Caco-2 (cell line): ENCODE data around the gene EXOSC9. TPM values are rescaled to one million over a fixed set of nuclear protein-coding genes. Genes with fewer than 3 reads are reported as not detected.

Experiments
- BruUV-seq: library from RNA; stranded (reverse); fragments of 400-500 nt; replicated peaks from 2 replicates; lab custom pipeline; 2021; lab: Mats Ljungman, UMichigan
- CTCF ChIA-PET: fragments of 300-600 bp; sonication (Branson Sonifier 250); formaldehyde crosslinking; loops from one replicate; lab custom pipeline; 2022; ENCODE audit warnings: antibody characterized with exemption; lab: Charles Lee
- POLR2A ChIA-PET: fragments of 300-600 bp; sonication (Branson Sonifier 250); formaldehyde crosslinking; loops from one replicate; lab custom pipeline; 2022; ENCODE audit warnings: antibody characterized with exemption; lab: Charles Lee
- DNase-seq, 2 experiments: peaks; one replicate each; pipeline versions ENCODE4 v3.0.0 to v3.0.0-alpha.2; 2020 to 2022
- H3K27me3 ChIP-seq: replicated peaks from 2 replicates; pipeline ENCODE4 v1.6.0; 2011; ENCODE audit warnings: low read length; ENCODE audit not compliant: control insufficient read depth, insufficient read depth
- H3K36me3 ChIP-seq: 2 replicates; pipeline ENCODE4 v1.5.1; 2011; ENCODE audit warnings: low read length; ENCODE audit not compliant: control insufficient read depth, insufficient read depth
- H3K4me1 ChIP-seq: fragments of 250-450 bp; sonication (Bioruptor Pico); 2 replicates; pipeline ENCODE4 v1.5.1; 2020; ENCODE audit warnings: mild to moderate bottlenecking
- H3K4me3 ChIP-seq: 2 replicates; pipeline ENCODE4 v1.5.1; 2011; ENCODE audit warnings: low read depth, mild to moderate bottlenecking, control low read depth, low read length
- H3K9me3 ChIP-seq: fragments of 250-450 bp; sonication (Bioruptor Pico); 2 replicates; pipeline ENCODE4 v1.5.1; 2020; ENCODE audit warnings: mild to moderate bottlenecking, moderate library complexity
- H3K27ac Mint-ChIP-seq: one replicate; pipeline ENCODE4 v1.8.0; 2022; ENCODE audit warnings: mixed read lengths; ENCODE audit not compliant: unreplicated experiment
- H3K27me3 Mint-ChIP-seq: one replicate; pipeline ENCODE4 v1.8.0; 2022; ENCODE audit warnings: mixed read lengths; ENCODE audit not compliant: insufficient read depth, unreplicated experiment
- H3K36me3 Mint-ChIP-seq: one replicate; pipeline ENCODE4 v1.8.0; 2022; ENCODE audit warnings: mild to moderate bottlenecking, mixed read lengths; ENCODE audit not compliant: insufficient read depth, unreplicated experiment
- H3K4me1 Mint-ChIP-seq: one replicate; pipeline ENCODE4 v1.8.0; 2022; ENCODE audit warnings: low read depth, mixed read lengths; ENCODE audit not compliant: unreplicated experiment
- H3K4me3 Mint-ChIP-seq: one replicate; pipeline ENCODE4 v1.8.0; 2022; ENCODE audit warnings: mild to moderate bottlenecking, moderate library complexity, mixed read lengths; ENCODE audit not compliant: unreplicated experiment
- H3K9me3 Mint-ChIP-seq: one replicate; pipeline ENCODE4 v1.8.0; 2022; ENCODE audit warnings: mixed read lengths; ENCODE audit not compliant: unreplicated experiment
- intact Hi-C: fragments of 100-400 bp; cut with micrococcal nuclease; formaldehyde crosslinking; loops from one replicate; pipeline ENCODE4 v1.10.0; 2022; ENCODE audit not compliant: unreplicated experiment
- total RNA-seq: library from RNA; stranded (reverse); gene quantifications from 2 replicates; pipeline ENCODE4 v1.2.3, GENCODE V29; 2022
- TF ChIP-seq, protein P1 (sequence below), 2 experiments: fragments of 200-600 bp in 1 of 2; IDR thresholded peaks; 1 replicate in 1 of 2; 2 replicates in 1 of 2; pipeline versions ENCODE4 v1.5.1 to v1.8.0; 2011 to 2022; ENCODE audit warnings: antibody characterized with exemption in 1 of 2, control low read depth in 1 of 2, inconsistent platforms in 1 of 2, low read depth in 1 of 2, low read length in 1 of 2, mild to moderate bottlenecking in 1 of 2, moderate library complexity in 1 of 2; ENCODE audit not compliant: insufficient read depth in 1 of 2, severe bottlenecking in 1 of 2, unreplicated experiment in 1 of 2

Gene EXOSC9
- total RNA-seq, 1 experiment from 2014 or later = 32.6 TPM

DNA sequence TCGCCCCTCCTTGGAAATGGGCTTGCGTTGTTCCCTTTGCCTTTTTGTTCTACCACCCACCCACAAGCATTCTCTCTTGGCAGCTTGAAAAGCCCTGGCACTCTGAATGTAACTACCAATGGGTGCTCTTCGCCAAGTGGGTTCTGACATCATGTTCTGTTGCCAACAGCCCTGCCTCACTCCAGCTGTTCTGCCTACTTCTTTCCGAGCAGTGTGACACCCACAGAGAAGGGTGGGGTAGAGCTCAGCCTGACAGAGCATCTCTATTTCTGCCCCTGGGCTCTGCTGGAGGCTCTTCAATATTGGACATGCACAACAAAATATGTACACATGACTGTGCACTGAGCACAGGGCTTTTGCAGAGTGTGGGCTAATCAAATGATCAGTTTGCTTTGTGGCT, 15.6 kb upstream of the EXOSC9 start:
- H3K27me3 Mint-ChIP-seq = peaks cover 15% of the 10 kb centered on the region

DNA sequence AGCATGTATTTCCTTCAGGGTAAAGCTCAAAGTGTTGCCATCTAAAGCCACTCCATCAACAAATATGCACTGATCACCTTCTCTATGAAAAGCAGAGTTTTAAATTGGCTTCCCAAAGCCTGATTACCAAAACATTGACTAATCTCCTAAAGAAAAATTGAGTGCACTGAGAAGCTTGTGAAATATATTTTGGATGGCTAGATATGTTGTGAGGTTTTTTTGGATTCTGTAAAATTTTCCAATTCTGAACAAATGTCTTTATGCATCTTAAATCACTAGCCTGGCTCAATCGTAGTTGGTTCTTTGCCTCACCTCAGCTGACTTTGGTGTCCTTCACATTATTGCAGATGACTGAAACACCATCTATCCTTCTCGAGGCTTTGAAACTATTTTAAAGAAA, 14.9 kb upstream of the EXOSC9 start:
- Histone ChIP-seq H3K9me3 (no peaks in the 10 kb centered on the region), H3K27me3 (no peaks in the 10 kb centered on the region), H3K36me3 (no peaks in the 10 kb centered on the region), H3K4me3 (no peak overlapping the region), H3K4me1 (peaks cover 5% of the 10 kb centered on the region; the same call in 1 of the 2 replicates)
- intact Hi-C loops = no loop called here
- Mint-ChIP-seq H3K4me3 (no peak overlapping the region), H3K36me3 (no peaks in the 10 kb centered on the region), H3K27ac (no peak overlapping the region), H3K27me3 (peaks cover 13% of the 10 kb centered on the region), H3K4me1 (no peaks in the 10 kb centered on the region), H3K9me3 (no peaks in the 10 kb centered on the region)
- TF ChIP-seq, protein P1, sequence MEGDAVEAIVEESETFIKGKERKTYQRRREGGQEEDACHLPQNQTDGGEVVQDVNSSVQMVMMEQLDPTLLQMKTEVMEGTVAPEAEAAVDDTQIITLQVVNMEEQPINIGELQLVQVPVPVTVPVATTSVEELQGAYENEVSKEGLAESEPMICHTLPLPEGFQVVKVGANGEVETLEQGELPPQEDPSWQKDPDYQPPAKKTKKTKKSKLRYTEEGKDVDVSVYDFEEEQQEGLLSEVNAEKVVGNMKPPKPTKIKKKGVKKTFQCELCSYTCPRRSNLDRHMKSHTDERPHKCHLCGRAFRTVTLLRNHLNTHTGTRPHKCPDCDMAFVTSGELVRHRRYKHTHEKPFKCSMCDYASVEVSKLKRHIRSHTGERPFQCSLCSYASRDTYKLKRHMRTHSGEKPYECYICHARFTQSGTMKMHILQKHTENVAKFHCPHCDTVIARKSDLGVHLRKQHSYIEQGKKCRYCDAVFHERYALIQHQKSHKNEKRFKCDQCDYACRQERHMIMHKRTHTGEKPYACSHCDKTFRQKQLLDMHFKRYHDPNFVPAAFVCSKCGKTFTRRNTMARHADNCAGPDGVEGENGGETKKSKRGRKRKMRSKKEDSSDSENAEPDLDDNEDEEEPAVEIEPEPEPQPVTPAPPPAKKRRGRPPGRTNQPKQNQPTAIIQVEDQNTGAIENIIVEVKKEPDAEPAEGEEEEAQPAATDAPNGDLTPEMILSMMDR (IDR thresholded peaks at IDR 0.05; ENCODE audit: insufficient read depth in 1 of 2, low read depth in 1 of 2, low read length in 1 of 2, severe bottlenecking in 1 of 2, unreplicated experiment in 1 of 2) = no peak
- BruUV-seq = no TSS peak
- CTCF ChIA-PET = no interaction called here
- POLR2A ChIA-PET = no interaction called here
- DNase-seq = no peak

More for the DNA sequence above, 15.6 kb upstream of the EXOSC9 start:
- H3K9me3 Mint-ChIP-seq = no peaks in the 10 kb centered on the region
- H3K4me1 ChIP-seq = peaks cover under 1% of the 10 kb centered on the region; the same call in 1 of the 2 replicates
- intact Hi-C loops = no loop called here
- DNase-seq = no peak
- no peaks in the 10 kb centered on the region for H3K36me3 Mint-ChIP-seq
- H3K4me3 Mint-ChIP-seq = no peak overlapping the region
- CTCF ChIA-PET = no interaction called here
- no peaks in the 10 kb centered on the region for H3K27me3 ChIP-seq
- H3K9me3 ChIP-seq = no peaks in the 10 kb centered on the region
- no TSS peak for BruUV-seq
- H3K27ac Mint-ChIP-seq = no peak overlapping the region
- TF ChIP-seq, protein P1 (IDR thresholded peaks at IDR 0.05; ENCODE audit: insufficient read depth in 1 of 2, low read depth in 1 of 2, low read length in 1 of 2, severe bottlenecking in 1 of 2, unreplicated experiment in 1 of 2) = no peak
- POLR2A ChIA-PET = no interaction called here
- H3K36me3 ChIP-seq = no peaks in the 10 kb centered on the region
- no peaks in the 10 kb centered on the region for H3K4me1 Mint-ChIP-seq
- H3K4me3 ChIP-seq = no peak overlapping the region

DNA sequence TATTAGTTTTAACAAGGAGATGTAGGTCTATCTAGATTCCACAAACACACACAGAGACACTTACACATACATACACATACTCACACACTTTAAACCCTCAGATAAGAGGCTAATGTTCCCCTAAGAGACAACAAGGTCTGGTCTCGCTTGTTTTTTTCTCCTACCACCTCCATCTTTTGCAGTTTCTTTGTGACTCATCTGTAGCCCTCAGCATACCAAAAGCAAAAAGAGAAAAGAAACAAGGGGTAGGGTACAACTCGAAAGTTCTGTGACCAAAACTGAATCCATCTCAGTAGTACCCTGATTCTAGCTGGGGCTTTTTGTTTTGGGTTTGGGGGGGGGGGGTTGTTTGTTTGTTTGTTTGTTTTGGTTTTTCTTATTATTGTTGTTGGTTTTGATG, 12.2 kb upstream of the EXOSC9 start:
- H3K27me3 ChIP-seq = no peaks in the 10 kb centered on the region
- no peaks in the 10 kb centered on the region for H3K9me3 ChIP-seq
- Mint-ChIP-seq H3K9me3 (no peaks in the 10 kb centered on the region), H3K27me3 (peaks cover 6% of the 10 kb centered on the region), H3K4me1 (peaks cover under 1% of the 10 kb centered on the region), H3K4me3 (no peak overlapping the region), H3K36me3 (no peaks in the 10 kb centered on the region), H3K27ac (no peak overlapping the region)
- ChIA-PET CTCF (no interaction called here), POLR2A (no interaction called here)
- peaks cover 6% of the 10 kb centered on the region; the same call in 1 of the 2 replicates for H3K4me1 ChIP-seq
- TF ChIP-seq, protein P1 (IDR thresholded peaks at IDR 0.05; ENCODE audit: insufficient read depth in 1 of 2, low read depth in 1 of 2, low read length in 1 of 2, severe bottlenecking in 1 of 2, unreplicated experiment in 1 of 2) = no peak
- H3K36me3 ChIP-seq = no peaks in the 10 kb centered on the region
- DNase-seq = no peak
- intact Hi-C loops = no loop called here
- H3K4me3 ChIP-seq = no peak overlapping the region
- no TSS peak for BruUV-seq
